Measurements from ENCODE around the gene EP400. TPM values are rescaled to one million over a fixed set of nuclear protein-coding genes. Genes with fewer than 3 reads are reported as not detected.
A peak's percentile ranks its signal among the peaks of the same experiment; 100 is the strongest.
"Not testable (repeated sequence)": the region's sequence is repeated elsewhere in the genome, so short reads cannot be mapped to it uniquely, and the experiment has no call there.

EP400 gene
- total and polyA plus RNA-seq, 12 donors = 6.6 to 20.5 (median 18.9) TPM

DNA sequence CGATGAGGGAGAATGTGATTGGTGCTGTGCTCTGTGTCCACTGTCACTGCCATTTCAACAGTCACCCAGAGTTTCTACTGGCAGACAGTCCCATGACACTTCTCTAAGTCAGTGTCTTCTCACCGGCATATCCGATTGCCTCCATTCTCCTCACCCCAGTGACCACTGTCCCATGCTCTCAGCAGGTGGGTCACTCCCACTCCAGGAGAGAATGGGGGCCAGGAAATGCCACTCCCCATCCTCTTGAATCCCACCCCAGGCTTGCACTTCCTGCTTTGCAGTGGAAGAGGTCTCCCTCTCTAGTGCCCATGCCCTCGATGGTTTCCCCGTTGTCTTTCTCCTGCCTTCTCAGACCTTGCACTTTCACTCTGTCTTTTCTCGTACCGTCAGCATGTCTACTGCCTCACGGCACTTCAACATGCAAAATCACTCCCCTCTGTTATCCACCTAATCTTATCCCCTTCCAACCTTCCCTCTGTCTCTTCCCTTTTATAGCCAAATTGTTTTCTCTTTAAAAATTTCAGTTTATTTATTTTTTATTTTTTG lies 2.2 kb upstream of the EP400 start:
- TF ChIP-seq, protein P1, sequence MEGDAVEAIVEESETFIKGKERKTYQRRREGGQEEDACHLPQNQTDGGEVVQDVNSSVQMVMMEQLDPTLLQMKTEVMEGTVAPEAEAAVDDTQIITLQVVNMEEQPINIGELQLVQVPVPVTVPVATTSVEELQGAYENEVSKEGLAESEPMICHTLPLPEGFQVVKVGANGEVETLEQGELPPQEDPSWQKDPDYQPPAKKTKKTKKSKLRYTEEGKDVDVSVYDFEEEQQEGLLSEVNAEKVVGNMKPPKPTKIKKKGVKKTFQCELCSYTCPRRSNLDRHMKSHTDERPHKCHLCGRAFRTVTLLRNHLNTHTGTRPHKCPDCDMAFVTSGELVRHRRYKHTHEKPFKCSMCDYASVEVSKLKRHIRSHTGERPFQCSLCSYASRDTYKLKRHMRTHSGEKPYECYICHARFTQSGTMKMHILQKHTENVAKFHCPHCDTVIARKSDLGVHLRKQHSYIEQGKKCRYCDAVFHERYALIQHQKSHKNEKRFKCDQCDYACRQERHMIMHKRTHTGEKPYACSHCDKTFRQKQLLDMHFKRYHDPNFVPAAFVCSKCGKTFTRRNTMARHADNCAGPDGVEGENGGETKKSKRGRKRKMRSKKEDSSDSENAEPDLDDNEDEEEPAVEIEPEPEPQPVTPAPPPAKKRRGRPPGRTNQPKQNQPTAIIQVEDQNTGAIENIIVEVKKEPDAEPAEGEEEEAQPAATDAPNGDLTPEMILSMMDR (IDR thresholded peaks at IDR 0.05) = no peak
- Histone ChIP-seq H3K4me1 (peaks cover 4 to 35% (median 24%) of the 10 kb centered on the region in 9 donors), H3K9me3 (no peaks in the 10 kb centered on the region), H3K36me3 (peaks cover 0 to 25% (median 6%) of the 10 kb centered on the region in 9 donors), H3K27ac (peak overlapping the region in 1 of 10 donors; percentile 84), H3K27me3 (no peaks in the 10 kb centered on the region), H3K4me3 (no peak overlapping the region)
- ATAC-seq (no peak), DNase-seq (no peak)
- intact Hi-C loops (cut with DNase I) = loop anchor here in 6 of 10 donors (2.0 to 10.0 kb wide), 7 partner anchors 17 to 233 kb away; partner anchors contain the start of gene SFSWAP (in 1 of the 6)
- WGBS, 2 donors = 36 to 45% methylated on average over 8 of the region's 8 CpGs

DNA sequence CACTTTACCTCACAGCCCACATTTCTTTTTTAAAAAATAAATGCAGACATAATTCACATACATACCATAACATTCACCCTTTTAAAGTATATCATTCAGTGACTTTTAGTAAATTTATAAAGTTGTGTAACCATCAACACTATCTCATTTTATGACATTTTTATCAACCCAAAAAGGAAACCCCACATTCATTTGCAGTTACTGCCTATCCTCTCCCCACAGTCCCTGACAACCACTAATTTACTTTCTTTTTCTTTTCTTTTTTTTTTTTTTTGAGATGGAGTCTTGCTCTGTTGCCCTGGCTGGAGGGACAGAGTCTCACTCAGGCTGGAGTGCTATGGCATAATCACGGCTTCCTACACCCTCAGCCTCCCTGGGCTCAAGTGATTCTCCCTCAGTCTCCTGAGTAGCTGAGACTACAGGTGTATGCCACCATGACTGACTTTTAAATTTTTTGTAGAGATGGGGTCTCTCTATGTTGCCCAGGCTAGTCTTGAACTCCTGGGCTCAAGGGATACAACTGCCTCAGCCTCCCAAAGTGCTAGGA lies 1.5 kb upstream of the EP400 start:
- TF ChIP-seq, protein P1 (IDR thresholded peaks at IDR 0.05) = no peak
- Histone ChIP-seq H3K9me3 (no peaks in the 10 kb centered on the region), H3K4me1 (peaks cover 4 to 42% (median 29%) of the 10 kb centered on the region in 9 donors), H3K36me3 (peaks cover 0 to 18% (median 6%) of the 10 kb centered on the region in 9 donors), H3K27ac (peak overlapping the region in 4 of 10 donors; percentile 11 to 87 (median 82)), H3K27me3 (no peaks in the 10 kb centered on the region), H3K4me3 (no peak overlapping the region)
- ATAC-seq (no peak), DNase-seq (no peak)
- intact Hi-C loops (cut with DNase I) = loop anchor here in 6 of 10 donors (5.0 to 10.0 kb wide), 6 partner anchors 51 to 233 kb away; partner anchors contain the start of gene SFSWAP (in 1 of the 6)
- WGBS, 2 donors = 71% methylated on average over 1 of the region's 1 CpG

DNA sequence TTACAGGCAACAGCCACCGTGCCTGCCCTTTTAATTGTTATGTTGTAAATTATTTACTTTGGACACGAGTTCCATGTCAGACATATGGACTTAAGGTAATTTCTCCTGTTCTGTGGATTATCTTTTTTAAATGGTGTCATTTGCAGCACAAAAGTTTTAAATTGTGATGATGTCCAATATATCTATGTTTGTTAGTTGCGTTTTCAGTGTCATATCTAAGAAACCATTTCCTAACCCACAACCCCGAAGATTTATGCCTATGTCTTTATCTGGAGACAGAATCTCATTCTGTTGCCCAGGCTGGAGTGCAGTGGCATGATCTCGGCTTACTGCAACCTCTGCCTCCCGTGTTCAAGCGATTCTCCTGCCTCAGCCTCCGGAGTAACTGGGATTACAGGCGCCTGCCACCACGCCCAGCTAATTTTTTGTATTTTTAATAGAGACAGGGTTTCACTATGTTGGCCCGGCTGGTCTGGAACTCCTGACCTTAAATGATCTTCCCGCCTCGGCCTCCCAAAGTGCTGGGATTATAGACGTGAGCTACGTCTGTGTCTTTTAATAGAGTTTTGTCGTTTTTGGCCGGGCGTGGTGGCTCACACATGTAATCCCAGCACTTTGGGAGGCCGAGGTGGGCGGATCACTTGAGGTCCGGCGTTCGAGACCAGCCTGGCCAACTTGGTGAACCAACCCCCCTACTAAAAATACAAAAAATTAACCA lies 870 bp upstream of the EP400 start:
- peak overlapping the region in 9 of 10 donors; percentile 76 to 100 (median 92) for H3K4me3 ChIP-seq
- intact Hi-C loops (cut with DNase I) = loop anchor here in 6 of 10 donors (1.0 to 10.0 kb wide), 8 partner anchors 20 to 234 kb away; partner anchors contain the start of genes PUS1 (in 1 of the 6) and SFSWAP (in 1 of the 6)
- peaks cover 4 to 46% (median 29%) of the 10 kb centered on the region in 9 donors for H3K4me1 ChIP-seq
- H3K27me3 ChIP-seq, H3K9me3 ChIP-seq, DNase-seq: not testable (repeated sequence)
- WGBS, 2 donors = 48 to 54% methylated on average over 23 of the region's 23 CpGs
- peak overlapping the region in 9 of 10 donors; percentile 36 to 92 (median 81) for H3K27ac ChIP-seq
- ATAC-seq = peak in 3 of 8 donors; percentile 1 to 18 (median 3)
- H3K36me3 ChIP-seq = peaks cover 0 to 12% (median 4%) of the 10 kb centered on the region in 9 donors

DNA sequence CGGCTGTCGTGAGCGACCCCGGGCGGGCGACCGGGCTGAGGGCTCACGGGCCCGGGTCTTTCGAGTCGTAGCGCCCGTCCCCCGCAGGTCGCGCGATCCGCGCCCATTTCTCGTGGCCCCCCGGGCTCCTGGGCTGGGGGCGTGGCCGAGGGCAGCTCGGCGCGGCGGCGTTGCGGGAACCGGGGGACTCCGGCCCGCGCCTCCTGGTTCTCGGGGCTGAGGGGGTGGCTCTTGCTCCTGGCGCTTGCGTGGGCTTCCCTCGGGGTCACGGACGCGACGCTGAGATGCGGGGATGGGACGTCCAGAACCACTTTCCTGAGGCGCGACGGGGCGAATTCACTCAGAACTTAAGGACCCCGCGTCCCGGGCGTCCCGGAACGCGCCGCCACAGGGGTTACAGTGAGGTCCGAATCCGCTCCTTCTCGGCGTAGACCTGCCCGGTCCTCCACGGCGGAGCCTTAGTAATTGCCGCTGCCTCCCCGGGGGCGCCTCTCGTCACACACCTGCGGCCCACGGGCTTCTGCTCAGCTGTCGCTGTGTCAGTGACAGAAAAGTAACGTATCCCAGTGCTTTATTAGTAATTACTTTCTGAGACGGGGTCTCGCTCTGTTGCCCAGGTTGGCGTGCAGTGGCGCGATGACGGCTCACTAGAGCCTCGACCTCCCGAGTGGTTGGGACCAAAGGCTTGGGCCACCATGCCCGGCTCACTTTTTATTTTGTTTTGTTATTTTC lies 606 bp downstream of the EP400 start:
- Histone ChIP-seq H3K27ac (peak overlapping the region; percentile 58 to 92 (median 80)), H3K4me1 (peaks cover 4 to 51% (median 29%) of the 10 kb centered on the region in 9 donors), H3K4me3 (peak overlapping the region; percentile 76 to 100 (median 92)), H3K27me3 (no peaks in the 10 kb centered on the region), H3K9me3 (no peaks in the 10 kb centered on the region), H3K36me3 (no peaks in the 10 kb centered on the region)
- WGBS, 2 donors = 1 to 2% methylated on average over 76 to 79 of the region's 79 CpGs
- ATAC-seq (peak in 3 of 8 donors; percentile 9 to 33 (median 9)), DNase-seq (peak in 1 of 2 donors; percentile 36)
- TF ChIP-seq, protein P1 (IDR thresholded peaks at IDR 0.05) = no peak
- intact Hi-C loops (cut with DNase I) = no loop called here

DNA sequence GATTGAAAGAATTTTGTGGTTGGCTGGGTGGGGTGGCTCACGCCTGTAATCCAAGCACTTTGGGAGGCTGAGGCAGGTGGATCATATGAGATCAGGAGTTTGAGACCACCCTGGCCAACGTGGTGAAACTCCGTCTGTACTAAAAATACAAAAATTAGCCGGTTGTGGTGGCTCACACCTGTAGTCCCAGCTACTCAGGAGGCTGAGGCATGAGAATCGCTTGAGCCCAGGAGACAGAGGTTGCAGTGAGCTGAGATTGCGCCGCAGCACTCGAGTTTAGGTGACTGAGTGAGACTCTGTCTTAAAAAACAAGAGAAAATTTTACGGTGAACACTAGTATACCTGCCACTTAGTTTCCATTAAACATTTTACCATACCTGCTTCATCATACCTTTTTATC lies 4.1 kb downstream of the EP400 start:
- H3K4me1 ChIP-seq = peaks cover 4 to 67% (median 33%) of the 10 kb centered on the region in 9 donors
- ATAC-seq; intact Hi-C loops (cut with DNase I); H3K4me3 ChIP-seq; H3K27ac ChIP-seq; H3K27me3 ChIP-seq; H3K9me3 ChIP-seq; DNase-seq; H3K36me3 ChIP-seq: not testable (repeated sequence)
- WGBS, 2 donors = 96 to 97% methylated on average over 9 of the region's 9 CpGs

DNA sequence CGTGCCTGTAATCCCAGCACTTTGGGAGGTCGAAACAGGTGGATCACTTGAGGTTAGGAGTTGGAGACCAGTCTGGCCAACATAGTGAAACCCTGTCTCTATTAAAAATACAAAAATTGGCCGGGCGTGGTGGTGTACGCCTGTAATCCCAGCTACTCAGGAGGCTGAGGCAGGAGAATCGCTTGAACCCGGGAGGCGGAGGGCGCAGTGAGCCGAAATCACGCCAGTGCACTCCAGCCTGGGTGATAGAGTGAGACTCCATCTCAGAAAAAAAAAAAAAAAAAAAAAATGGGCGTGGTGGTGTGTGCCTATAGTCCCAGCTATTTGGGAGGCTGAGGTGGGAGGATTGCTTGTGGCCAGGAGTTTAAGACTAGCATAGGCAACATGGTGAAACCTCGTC lies 4.7 kb downstream of the EP400 start:
- H3K36me3 ChIP-seq; ATAC-seq; H3K9me3 ChIP-seq; H3K4me3 ChIP-seq; H3K27me3 ChIP-seq; DNase-seq; intact Hi-C loops (cut with DNase I); H3K27ac ChIP-seq: not testable (repeated sequence)
- peaks cover 6 to 74% (median 33%) of the 10 kb centered on the region in 9 donors for H3K4me1 ChIP-seq
- WGBS, 2 donors = 93 to 96% methylated on average over 13 of the region's 13 CpGs

Measured in heart right ventricle (tissue), 16 donors.